B cell (primary cell): ENCODE data around the gene DNTT. TPM values are rescaled to one million over a fixed set of nuclear protein-coding genes. Genes with fewer than 3 reads are reported as not detected.

Source experiments
- ATAC-seq: fragments of 200-7000 bp; cut with Tn5 transposase; one replicate; pipeline ENCODE4 v1.10.0; 2021; ENCODE audit warnings: low read depth, mild to moderate bottlenecking, moderate number of reproducible peaks, moderate library complexity
- CTCF ChIA-PET: fragments of 350-600 bp; sonication (Branson Sonifier 250); formaldehyde crosslinking; loops from one replicate; lab custom pipeline; 2021; ENCODE audit warnings: antibody characterized with exemption, inconsistent platforms; lab: Charles Lee
- POLR2A ChIA-PET: fragments of 350-600 bp; sonication (Branson Sonifier 250); formaldehyde crosslinking; loops from one replicate; lab custom pipeline; 2021; ENCODE audit warnings: antibody characterized with exemption; lab: Charles Lee
- DNase-seq: peaks from one replicate; pipeline ENCODE4 v3.0.0; 2013
- H2AFZ ChIP-seq: 2 replicates; pipeline ENCODE4 v1.6.1; 2012; ENCODE audit warnings: mild to moderate bottlenecking, low read depth, low read length; ENCODE audit not compliant: insufficient read depth, poor library complexity, severe bottlenecking
- H3K27ac ChIP-seq, 2 donors: 1 replicate in 1 of 2; 2 replicates in 1 of 2; pipeline ENCODE4 v1.5.1; 2012 to 2013; ENCODE audit warnings: low read length in 2 of 2, mild to moderate bottlenecking in 2 of 2, moderate library complexity in 1 of 2
- H3K27me3 ChIP-seq, 4 experiments: fragments of 200-600 bp in 1 of 4; sonication (generic) in 1 of 4; replicated peaks in 1 of 4; 1 replicate in 2 of 4; 2 replicates in 2 of 4; pipeline versions ENCODE4 v1.6.1 to v1.7.0; 2013 to 2016; ENCODE audit warnings: low read length in 3 of 4, mild to moderate bottlenecking in 2 of 4, mixed read lengths in 1 of 4, moderate library complexity in 1 of 4; ENCODE audit not compliant: insufficient read depth in 4 of 4, control insufficient read depth in 3 of 4; ENCODE audit errors: control extremely low read depth in 1 of 4
- H3K36me3 ChIP-seq, 2 experiments: replicated peaks in 1 of 2; 1 replicate in 1 of 2; 2 replicates in 1 of 2; pipeline versions ENCODE4 v1.6.1 to v1.7.1; 2013; ENCODE audit warnings: low read length in 1 of 2; ENCODE audit not compliant: insufficient read depth in 2 of 2, control insufficient read depth in 1 of 2; ENCODE audit errors: control extremely low read depth in 1 of 2, extremely low read depth in 1 of 2
- H3K4me1 ChIP-seq, 2 donors: fragments of 200-600 bp in 1 of 2; sonication (generic) in 1 of 2; 1 replicate in 1 of 2; 2 replicates in 1 of 2; pipeline versions ENCODE4 v1.5.1 to v1.6.1; 2013 to 2017; ENCODE audit warnings: low read length in 2 of 2; ENCODE audit not compliant: control insufficient read depth in 2 of 2, insufficient read depth in 2 of 2
- H3K4me2 ChIP-seq: replicated peaks from 2 replicates; pipeline ENCODE3; 2012; ENCODE audit warnings: mild to moderate bottlenecking, low read depth, low read length; ENCODE audit not compliant: poor library complexity, severe bottlenecking
- H3K4me3 ChIP-seq, 5 experiments: fragments of 200-600 bp in 1 of 5; sonication (generic) in 1 of 5; 1 replicate in 3 of 5; 2 replicates in 2 of 5; pipeline versions ENCODE4 v1.5.1 to v1.7.0; 2011 to 2016; ENCODE audit warnings: low read length in 4 of 5, mild to moderate bottlenecking in 4 of 5, low read depth in 2 of 5, control low read depth in 1 of 5, moderate library complexity in 1 of 5; ENCODE audit not compliant: insufficient read depth in 1 of 5; ENCODE audit errors: control extremely low read depth in 1 of 5, extremely low read depth in 1 of 5
- H3K79me2 ChIP-seq: fragments of 200-600 bp; sonication (generic); one replicate; pipeline ENCODE4 v1.6.0; 2016; ENCODE audit warnings: low read length; ENCODE audit not compliant: control insufficient read depth, insufficient read depth
- H3K9ac ChIP-seq: fragments of 200-600 bp; sonication (generic); 2 replicates; pipeline ENCODE4 v1.6.1; 2017; ENCODE audit warnings: mild to moderate bottlenecking, low read length, moderate library complexity
- H3K9me3 ChIP-seq, 3 donors: one replicate each; pipeline versions ENCODE4 v1.6.1 to v1.7.1; 2013; ENCODE audit warnings: low read length in 2 of 3; ENCODE audit not compliant: control insufficient read depth in 2 of 3, insufficient read depth in 1 of 3; ENCODE audit errors: control extremely low read depth in 1 of 3
- H4K20me1 ChIP-seq: 2 replicates; pipeline ENCODE4 v1.6.0; 2012; ENCODE audit warnings: mild to moderate bottlenecking, low read length; ENCODE audit not compliant: insufficient read depth, control insufficient read depth, poor library complexity, severe bottlenecking
- H3K27ac Mint-ChIP-seq: one replicate; pipeline ENCODE4 v1.8.0; 2021; ENCODE audit warnings: mixed read lengths
- H3K27me3 Mint-ChIP-seq: one replicate; pipeline ENCODE4 v1.8.0; 2021; ENCODE audit warnings: mixed read lengths
- H3K4me1 Mint-ChIP-seq: one replicate; pipeline ENCODE4 v1.8.0; 2021; ENCODE audit warnings: mixed read lengths
- H3K4me3 Mint-ChIP-seq: one replicate; pipeline ENCODE4 v1.8.0; 2021; ENCODE audit warnings: mixed read lengths
- H3K9me3 Mint-ChIP-seq: one replicate; pipeline ENCODE4 v1.8.0; 2022; ENCODE audit warnings: mixed read lengths; ENCODE audit not compliant: insufficient read depth
- CTCF ChIP-seq: fragments of 200-600 bp; IDR thresholded peaks from one replicate; pipeline ENCODE4 v1.8.0; 2022; ENCODE audit warnings: antibody characterized with exemption, mild to moderate bottlenecking
- EZH2 ChIP-seq: IDR thresholded peaks from 2 replicates; pipeline ENCODE4 v1.6.1; 2012; ENCODE audit warnings: borderline replicate concordance, low read depth, mild to moderate bottlenecking, moderate library complexity, low read length; ENCODE audit not compliant: insufficient read depth, poor library complexity, severe bottlenecking
- WGBS: methylation state at CpG from one replicate; pipeline ENCODE4 v1.1.5; 2013; ENCODE audit warnings: missing lambda C conversion rate; ENCODE audit not compliant: insufficient coverage; 5-methylcytosine and 5-hydroxymethylcytosine counted together
- intact Hi-C: fragments of 100-400 bp; cut with micrococcal nuclease; formaldehyde crosslinking; loops from one replicate; pipeline ENCODE4 v1.10.0; 2022
- polyA plus RNA-seq: library from polyadenylated mRNA; depleted of rRNA; stranded (reverse); fragments of >200 nt; gene quantifications from 2 replicates; pipeline ENCODE4 v1.2.3, GENCODE V29; 2012
- total RNA-seq, 2 donors: library from RNA; stranded (reverse); fragments of 120-200 nt in 1 of 2; gene quantifications; 1 replicate in 1 of 2; 2 replicates in 1 of 2; pipeline versions ENCODE4 v1.2.3 to v1.2.4, GENCODE V29; 2013 to 2022

The DNTT gene
- total and polyA plus RNA-seq, 2 donors (not counting 1 experiment from before 2014, with no cell fraction given): not detected

GRCh38 chr10:96319754-96320474 lies 15.7 kb downstream of the DNTT start:
- POLR2A ChIA-PET: no interaction called here
- intact Hi-C loops: loop anchor here (5.0 kb wide), 1 partner anchor 303 kb away; no protein-coding TSS in a partner anchor
- no peak overlapping the region for H3K4me3 Mint-ChIP-seq
- H3K4me2 ChIP-seq: no peak overlapping the region
- H3K9me3 ChIP-seq: no peaks in the 10 kb centered on the region
- no peaks in the 10 kb centered on the region for H4K20me1 ChIP-seq
- no peak for TF ChIP-seq EZH2
- no peak for TF ChIP-seq CTCF
- H3K4me3 ChIP-seq: no peak overlapping the region
- WGBS: no CpG with 5 or more reads among the region's 3 CpGs
- no peak overlapping the region for H3K27ac ChIP-seq
- no peaks in the 10 kb centered on the region for H3K79me2 ChIP-seq
- no peak overlapping the region for H2AFZ ChIP-seq
- H3K4me1 Mint-ChIP-seq: no peaks in the 10 kb centered on the region
- no peak overlapping the region for H3K9ac ChIP-seq
- H3K4me1 ChIP-seq: no peaks in the 10 kb centered on the region
- H3K27me3 Mint-ChIP-seq: peaks cover 27% of the 10 kb centered on the region
- H3K27me3 ChIP-seq: peaks cover 0 to 5% (median 0%) of the 10 kb centered on the region in 4 experiments
- ATAC-seq (no peak), DNase-seq (no peak)
- H3K36me3 ChIP-seq: no peaks in the 10 kb centered on the region
- no peaks in the 10 kb centered on the region for H3K9me3 Mint-ChIP-seq
- H3K27ac Mint-ChIP-seq: no peak overlapping the region
- CTCF ChIA-PET: interaction anchor here (1.0 to 4.6 kb wide), 6 partner anchors 9 to 302 kb away, joined by 3 to 47 read pairs (median 9); no protein-coding TSS in a partner anchor

GRCh38 chr10:96321822-96322221 lies 17.6 kb downstream of the DNTT start:
- DNase-seq (no peak), ATAC-seq (no peak)
- no peak for TF ChIP-seq EZH2
- no peak for TF ChIP-seq CTCF
- H3K9ac ChIP-seq: no peak overlapping the region
- H3K4me2 ChIP-seq: no peak overlapping the region
- H3K9me3 Mint-ChIP-seq: no peaks in the 10 kb centered on the region
- H3K4me3 Mint-ChIP-seq: no peak overlapping the region
- POLR2A ChIA-PET: no interaction called here
- no peaks in the 10 kb centered on the region for H3K4me1 ChIP-seq
- H4K20me1 ChIP-seq: no peaks in the 10 kb centered on the region
- H2AFZ ChIP-seq: no peak overlapping the region
- peaks cover 0 to 5% (median 0%) of the 10 kb centered on the region in 4 experiments for H3K27me3 ChIP-seq
- WGBS: no CpG with 5 or more reads among the region's 5 CpGs
- H3K27ac ChIP-seq: no peak overlapping the region
- intact Hi-C loops: no loop called here
- H3K9me3 ChIP-seq: no peaks in the 10 kb centered on the region
- no peaks in the 10 kb centered on the region for H3K36me3 ChIP-seq
- H3K4me1 Mint-ChIP-seq: no peaks in the 10 kb centered on the region
- CTCF ChIA-PET: interaction anchor here (0.6 to 3.6 kb wide), 4 partner anchors 19 to 1087 kb away, joined by 3 to 22 read pairs (median 4); no protein-coding TSS in a partner anchor
- no peak overlapping the region for H3K27ac Mint-ChIP-seq
- H3K27me3 Mint-ChIP-seq: peaks cover 26% of the 10 kb centered on the region
- H3K4me3 ChIP-seq: no peak overlapping the region
- no peaks in the 10 kb centered on the region for H3K79me2 ChIP-seq
